H1 (cell line): ENCODE data around the gene COL19A1. TPM values are rescaled to one million over a fixed set of nuclear protein-coding genes. Genes with fewer than 3 reads are reported as not detected.
A peak's percentile ranks its signal among the peaks of the same experiment; 100 is the strongest.

Source experiments
- CTCF ChIA-PET: fragments of 300-600 bp; sonication (Branson Sonifier 250); formaldehyde crosslinking; loops from one replicate; lab custom pipeline; 2021; ENCODE audit not compliant: partially characterized antibody; lab: Charles Lee
- POLR2A ChIA-PET: fragments of 300-600 bp; sonication (Branson Sonifier 250); formaldehyde crosslinking; loops from one replicate; lab custom pipeline; 2021; ENCODE audit warnings: inconsistent platforms; ENCODE audit not compliant: partially characterized antibody; lab: Charles Lee
- DNase-seq, 2 experiments: peaks; one replicate each; pipeline versions ENCODE4 v3.0.0 to v3.0.0-alpha.2; 2010 to 2022; ENCODE audit warnings: low spot score in 2 of 2, low read depth in 1 of 2, mixed read lengths in 1 of 2
- FAIRE-seq: peaks from 2 replicates; lab custom pipeline; 2011; peaks lifted over from hg19 to GRCh38; lab: Jason Lieb, UNC
- H2AFZ ChIP-seq: 2 replicates; pipeline ENCODE4 v1.8.1; 2012; ENCODE audit warnings: low read length, inconsistent platforms
- H2AK5ac ChIP-seq: 2 replicates; pipeline ENCODE4 v1.6.1; 2013; ENCODE audit warnings: low read depth, low read length
- H2BK120ac ChIP-seq: replicated peaks from 2 replicates; pipeline ENCODE3; 2013; ENCODE audit warnings: low read depth, low read length, inconsistent platforms
- H2BK12ac ChIP-seq: 2 replicates; pipeline ENCODE4 v1.6.1; 2013; ENCODE audit warnings: low read depth, low read length
- H2BK15ac ChIP-seq: 2 replicates; pipeline ENCODE4 v1.6.1; 2013; ENCODE audit warnings: low read length
- H2BK20ac ChIP-seq: 2 replicates; pipeline ENCODE4 v1.6.1; 2013; ENCODE audit warnings: low read length
- H2BK5ac ChIP-seq: 2 replicates; pipeline ENCODE4 v1.6.1; 2013; ENCODE audit warnings: low read depth, low read length
- H3K14ac ChIP-seq: 2 replicates; pipeline ENCODE4 v1.6.1; 2013; ENCODE audit warnings: inconsistent platforms; ENCODE audit not compliant: insufficient read length
- H3K18ac ChIP-seq: 2 replicates; pipeline ENCODE4 v1.6.1; 2013; ENCODE audit warnings: low read length; ENCODE audit errors: extremely low read depth
- H3K23ac ChIP-seq: 2 replicates; pipeline ENCODE4 v1.6.1; 2013; ENCODE audit warnings: inconsistent platforms; ENCODE audit not compliant: insufficient read length
- H3K23me2 ChIP-seq: 2 replicates; pipeline ENCODE4 v1.6.1; 2013; ENCODE audit warnings: low read depth, low read length
- H3K27ac ChIP-seq: 2 replicates; pipeline ENCODE4 v1.6.1; 2011; ENCODE audit warnings: low read depth, low read length, inconsistent platforms
- H3K27me3 ChIP-seq, 4 experiments: replicated peaks in 1 of 4; 1 replicate in 1 of 4; 2 replicates in 3 of 4; pipeline versions ENCODE4 v1.6.1 to v1.8.1; 2011 to 2013; ENCODE audit warnings: low read length in 3 of 4, mild to moderate bottlenecking in 3 of 4, inconsistent platforms in 2 of 4, mixed read lengths in 2 of 4, moderate library complexity in 1 of 4; ENCODE audit not compliant: control insufficient read depth in 3 of 4, insufficient read depth in 3 of 4; ENCODE audit errors: extremely low read depth in 1 of 4
- H3K36me3 ChIP-seq, 4 experiments: 2 replicates each; pipeline versions ENCODE4 v1.6.1 to v1.8.1; 2011 to 2013; ENCODE audit warnings: mild to moderate bottlenecking in 4 of 4, low read length in 3 of 4, moderate library complexity in 2 of 4, control low read depth in 1 of 4, inconsistent platforms in 1 of 4; ENCODE audit not compliant: insufficient read depth in 4 of 4, control insufficient read depth in 2 of 4
- H3K4ac ChIP-seq: replicated peaks from 2 replicates; pipeline ENCODE3; 2013; ENCODE audit warnings: low read length, low read depth, mixed read lengths, inconsistent platforms; ENCODE audit not compliant: insufficient read length
- H3K4me1 ChIP-seq, 4 experiments: replicated peaks in 1 of 4; 1 replicate in 1 of 4; 2 replicates in 3 of 4; pipeline versions ENCODE4 v1.6.1 to v1.8.1; 2011 to 2013; ENCODE audit warnings: low read length in 3 of 4, inconsistent platforms in 2 of 4, mixed read lengths in 1 of 4; ENCODE audit not compliant: insufficient read depth in 4 of 4, control insufficient read depth in 3 of 4
- H3K4me2 ChIP-seq, 2 experiments: 2 replicates each; pipeline versions ENCODE4 v1.6.1 to v1.8.1; 2011 to 2013; ENCODE audit warnings: low read depth in 2 of 2, low read length in 2 of 2, control low read depth in 1 of 2, inconsistent platforms in 1 of 2, mild to moderate bottlenecking in 1 of 2; ENCODE audit not compliant: insufficient read depth in 1 of 2
- H3K4me3 ChIP-seq, 4 experiments: fragments of 200-600, 300-600 bp in 1 of 4; sonication (generic), shearing (Covaris generic), sonication (Bioruptor Twin) in 1 of 4; 2 replicates each; pipeline versions ENCODE4 v1.5.1 to v1.8.1; 2011 to 2016; ENCODE audit warnings: low read length in 4 of 4, low read depth in 3 of 4, control low read depth in 2 of 4, inconsistent platforms in 2 of 4, mild to moderate bottlenecking in 2 of 4, mixed read lengths in 1 of 4, moderate library complexity in 1 of 4; ENCODE audit not compliant: insufficient read depth in 2 of 4; ENCODE audit errors: extremely low read depth in 1 of 4
- H3K56ac ChIP-seq: replicated peaks from 2 replicates; pipeline ENCODE3; 2013; ENCODE audit warnings: low read depth, mild to moderate bottlenecking, mixed read lengths, low read length, inconsistent platforms; ENCODE audit not compliant: insufficient read length
- H3K79me1 ChIP-seq: 2 replicates; pipeline ENCODE4 v1.6.1; 2013; ENCODE audit warnings: low read depth, low read length, control low read depth
- H3K79me2 ChIP-seq, 2 experiments: 2 replicates each; pipeline versions ENCODE4 v1.6.1 to v1.8.1; 2012 to 2013; ENCODE audit warnings: low read length in 2 of 2, mild to moderate bottlenecking in 2 of 2, inconsistent platforms in 1 of 2; ENCODE audit not compliant: insufficient read depth in 2 of 2, control insufficient read depth in 1 of 2
- H3K9ac ChIP-seq, 4 experiments: replicated peaks in 1 of 4; 1 replicate in 1 of 4; 2 replicates in 3 of 4; pipeline versions ENCODE4 v1.6.1 to v1.8.1; 2011 to 2013; ENCODE audit warnings: low read depth in 3 of 4, low read length in 3 of 4, control low read depth in 2 of 4, mild to moderate bottlenecking in 2 of 4, moderate library complexity in 2 of 4, inconsistent platforms in 1 of 4; ENCODE audit errors: extremely low read depth in 1 of 4
- H3K9me3 ChIP-seq, 2 experiments: 2 replicates each; pipeline versions ENCODE4 v1.6.1 to v1.8.1; 2012 to 2013; ENCODE audit warnings: mild to moderate bottlenecking in 2 of 2, moderate library complexity in 2 of 2, control low read depth in 1 of 2, inconsistent platforms in 1 of 2, low read depth in 1 of 2, low read length in 1 of 2, mixed read lengths in 1 of 2; ENCODE audit not compliant: insufficient read depth in 2 of 2
- H4K20me1 ChIP-seq, 2 experiments: replicated peaks in 1 of 2; 2 replicates each; pipeline versions ENCODE3 to v1.8.1; 2011 to 2013; ENCODE audit warnings: inconsistent platforms in 2 of 2, low read length in 2 of 2, mild to moderate bottlenecking in 1 of 2; ENCODE audit not compliant: insufficient read depth in 2 of 2, control insufficient read depth in 1 of 2
- H4K5ac ChIP-seq: 2 replicates; pipeline ENCODE4 v1.6.1; 2013; ENCODE audit warnings: low read length, low read depth, mixed read lengths, inconsistent platforms; ENCODE audit not compliant: insufficient read length
- H4K8ac ChIP-seq: 2 replicates; pipeline ENCODE4 v1.8.0; 2013; ENCODE audit warnings: mild to moderate bottlenecking, moderate library complexity, low read length, inconsistent platforms; ENCODE audit not compliant: insufficient read depth; ENCODE audit errors: extremely low read depth
- H4K91ac ChIP-seq: replicated peaks from 2 replicates; pipeline ENCODE3; 2013; ENCODE audit warnings: low read length, mixed read lengths, inconsistent platforms; ENCODE audit not compliant: insufficient read length
- BCL11A ChIP-seq, 2 experiments: IDR thresholded peaks; one replicate each; pipeline ENCODE4 v1.6.1; 2011; ENCODE audit warnings: low read depth in 2 of 2, low read length in 2 of 2, mild to moderate bottlenecking in 2 of 2
- FOSL1 ChIP-seq: IDR thresholded peaks from 2 replicates; pipeline ENCODE4 v1.6.1; 2011; ENCODE audit warnings: mild to moderate bottlenecking, low read depth, low read length, moderate library complexity; ENCODE audit not compliant: insufficient read depth
- JUN ChIP-seq: IDR thresholded peaks from 2 replicates; pipeline ENCODE4 v1.6.1; 2011; ENCODE audit warnings: low read depth, mild to moderate bottlenecking, improper control_type of control experiment, low read length
- RAD21 ChIP-seq, 2 experiments: IDR thresholded peaks in 1 of 2; conservative IDR thresholded peaks in 1 of 2; 2 replicates each; pipeline ENCODE4 v1.6.1; 2011; ENCODE audit warnings: low read depth in 2 of 2, low read length in 2 of 2, improper control_type of control experiment in 1 of 2, inconsistent platforms in 1 of 2, mild to moderate bottlenecking in 1 of 2, moderate library complexity in 1 of 2
- RFX5 ChIP-seq: IDR thresholded peaks from 2 replicates; pipeline ENCODE4 v1.6.1; 2011; ENCODE audit warnings: low read depth, low read length, improper control_type of control experiment, borderline replicate concordance
- RNF2 ChIP-seq: fragments of 200-900, 300-1000 bp; sonication (generic); IDR thresholded peaks from 2 replicates; pipeline ENCODE4 v1.7.1; 2016; ENCODE audit warnings: borderline replicate concordance, low read depth, mild to moderate bottlenecking, antibody characterized with exemption, low read length; ENCODE audit not compliant: poor library complexity, severe bottlenecking; ENCODE audit errors: missing control alignments
- SAP30 ChIP-seq: fragments of 300-600 bp; sonication (generic); IDR thresholded peaks from 2 replicates; pipeline ENCODE4 v1.7.1; 2012; ENCODE audit warnings: low read length, moderate library complexity, mild to moderate bottlenecking, inconsistent platforms; ENCODE audit not compliant: insufficient read depth, insufficient replicate concordance
- SUZ12 ChIP-seq: fragments of 200-600 bp; sonication (generic); IDR thresholded peaks from 2 replicates; pipeline ENCODE4 v1.6.1; 2012; ENCODE audit warnings: mild to moderate bottlenecking, inconsistent platforms, low read length, moderate library complexity, mixed read lengths
- WGBS, 2 experiments: shearing (Covaris generic) in 1 of 2; methylation state at CpG; one replicate each; pipeline versions ENCODE4 v1.1.6 to v1.1.7; 2013 to 2015; ENCODE audit warnings: low lambda C conversion rate in 2 of 2, mixed read lengths in 2 of 2, inconsistent platforms in 1 of 2, low coverage in 1 of 2, missing lambda C conversion rate in 1 of 2; ENCODE audit not compliant: insufficient replicate concordance in 2 of 2, insufficient coverage in 1 of 2, insufficient read length in 1 of 2; ENCODE audit errors: extremely low coverage in 1 of 2, missing lambda C conversion rate in 1 of 2; 5-methylcytosine and 5-hydroxymethylcytosine counted together
- polyA plus RNA-seq, 7 experiments: library from polyadenylated mRNA; depleted of rRNA in 3 of 7; stranded (reverse) in 5 of 7; unstranded in 2 of 7; fragments of >200 nt in 5 of 7; fragments of 200-250 nt in 2 of 7; gene quantifications; 1 replicate in 5 of 7; 2 replicates in 1 of 7; 4 replicates in 1 of 7; pipeline versions ENCODE4 v1.2.1 to v1.2.3, GENCODE V29; 2011 to 2013; ENCODE audit warnings: missing spikeins in 2 of 7, mixed read lengths in 2 of 7
- total RNA-seq: library from RNA; stranded (reverse); fragmentation: NEBNext Ultra II Directional; extraction: Animal tissue kit (Norgen Biotek cat#: 25700); gene quantifications from 2 replicates; pipeline ENCODE4 v1.2.1, GENCODE V29; 2021
- TF ChIP-seq, protein P1 (sequence below), 3 experiments: IDR thresholded peaks; 1 replicate in 2 of 3; 2 replicates in 1 of 3; pipeline versions ENCODE4 v1.5.1 to v1.6.1; 2011; ENCODE audit warnings: low read length in 3 of 3, mild to moderate bottlenecking in 3 of 3, inconsistent platforms in 2 of 3, low read depth in 1 of 3, moderate library complexity in 1 of 3; ENCODE audit not compliant: insufficient read depth in 1 of 3; ENCODE audit errors: control extremely low read depth in 1 of 3
- TF ChIP-seq, protein P2 (sequence below): IDR thresholded peaks from 2 replicates; pipeline ENCODE4 v1.6.1; 2012; ENCODE audit warnings: inconsistent platforms

Gene COL19A1
- total and polyA plus RNA-seq, 2 of the 8 experiments (the other 6 are each of a cell fraction or from before 2014, with no cell fraction given): not detected

DNA sequence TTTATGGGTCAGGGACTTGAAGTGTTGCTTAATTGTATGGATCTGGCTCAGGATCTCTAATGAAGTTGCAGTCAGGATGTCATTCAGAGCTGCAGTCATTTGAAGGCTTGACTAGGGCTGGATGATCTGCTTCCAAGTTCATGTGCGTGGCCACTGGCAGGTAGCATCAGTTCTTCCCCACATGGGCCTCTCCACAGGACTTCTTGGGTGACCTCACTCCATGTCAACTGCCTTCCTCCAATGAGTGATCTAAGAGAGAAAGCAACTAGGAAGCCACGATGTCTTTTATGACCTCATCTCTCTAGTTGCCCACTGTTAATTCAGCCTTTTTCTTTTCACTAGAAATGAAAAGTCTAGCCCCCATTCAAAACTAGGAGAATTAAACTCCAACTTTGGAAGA is 332.4 kb downstream of the COL19A1 start:
- ChIA-PET POLR2A (no interaction called here), CTCF (no interaction called here)
- FAIRE-seq: no peak
- TF ChIP-seq RAD21 (IDR thresholded peaks at IDR 0.05 in 1 of 2, conservative IDR thresholded peaks at IDR 0.05 in 1 of 2; ENCODE audit: low read depth in 2 of 2, low read length in 2 of 2) (no peak), FOSL1 (no peak), RFX5 (no peak), JUN (no peak), RNF2 (no peak), SUZ12 (no peak), SAP30 (no peak), BCL11A (IDR thresholded peaks at IDR 0.05; ENCODE audit: low read depth in 2 of 2, low read length in 2 of 2) (no peak)
- TF ChIP-seq, protein P1, sequence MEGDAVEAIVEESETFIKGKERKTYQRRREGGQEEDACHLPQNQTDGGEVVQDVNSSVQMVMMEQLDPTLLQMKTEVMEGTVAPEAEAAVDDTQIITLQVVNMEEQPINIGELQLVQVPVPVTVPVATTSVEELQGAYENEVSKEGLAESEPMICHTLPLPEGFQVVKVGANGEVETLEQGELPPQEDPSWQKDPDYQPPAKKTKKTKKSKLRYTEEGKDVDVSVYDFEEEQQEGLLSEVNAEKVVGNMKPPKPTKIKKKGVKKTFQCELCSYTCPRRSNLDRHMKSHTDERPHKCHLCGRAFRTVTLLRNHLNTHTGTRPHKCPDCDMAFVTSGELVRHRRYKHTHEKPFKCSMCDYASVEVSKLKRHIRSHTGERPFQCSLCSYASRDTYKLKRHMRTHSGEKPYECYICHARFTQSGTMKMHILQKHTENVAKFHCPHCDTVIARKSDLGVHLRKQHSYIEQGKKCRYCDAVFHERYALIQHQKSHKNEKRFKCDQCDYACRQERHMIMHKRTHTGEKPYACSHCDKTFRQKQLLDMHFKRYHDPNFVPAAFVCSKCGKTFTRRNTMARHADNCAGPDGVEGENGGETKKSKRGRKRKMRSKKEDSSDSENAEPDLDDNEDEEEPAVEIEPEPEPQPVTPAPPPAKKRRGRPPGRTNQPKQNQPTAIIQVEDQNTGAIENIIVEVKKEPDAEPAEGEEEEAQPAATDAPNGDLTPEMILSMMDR (IDR thresholded peaks at IDR 0.05; ENCODE audit: control extremely low read depth in 1 of 3, insufficient read depth in 1 of 3, low read depth in 1 of 3, low read length in 3 of 3): no peak
- TF ChIP-seq, protein P2, sequence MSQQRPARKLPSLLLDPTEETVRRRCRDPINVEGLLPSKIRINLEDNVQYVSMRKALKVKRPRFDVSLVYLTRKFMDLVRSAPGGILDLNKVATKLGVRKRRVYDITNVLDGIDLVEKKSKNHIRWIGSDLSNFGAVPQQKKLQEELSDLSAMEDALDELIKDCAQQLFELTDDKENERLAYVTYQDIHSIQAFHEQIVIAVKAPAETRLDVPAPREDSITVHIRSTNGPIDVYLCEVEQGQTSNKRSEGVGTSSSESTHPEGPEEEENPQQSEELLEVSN: no peak

More for the DNA sequence above, 332.4 kb downstream of the COL19A1 start:
- Histone ChIP-seq H2AFZ (peak overlapping the region; percentile 89; the same call in 1 of the 2 replicates), H3K23ac (no peak overlapping the region), H2AK5ac (no peak overlapping the region), H3K23me2 (no peaks in the 10 kb centered on the region), H2BK5ac (no peak overlapping the region), H2BK20ac (no peak overlapping the region), H2BK120ac (no peak overlapping the region), H3K4me3 (no peak overlapping the region), H3K56ac (no peak overlapping the region), H4K5ac (no peak overlapping the region), H3K4me1 (no peaks in the 10 kb centered on the region; a peak in 3 of 7 replicates), H3K4ac (no peak overlapping the region), H3K79me2 (no peaks in the 10 kb centered on the region), H3K27me3 (no peaks in the 10 kb centered on the region), H3K9ac (no peak overlapping the region), H3K36me3 (no peaks in the 10 kb centered on the region), H3K79me1 (no peaks in the 10 kb centered on the region), H4K91ac (no peak overlapping the region), H4K20me1 (no peaks in the 10 kb centered on the region), H2BK15ac (no peak overlapping the region), H3K18ac (no peak overlapping the region), H2BK12ac (no peak overlapping the region), H4K8ac (no peak overlapping the region), H3K14ac (no peak overlapping the region), H3K27ac (no peak overlapping the region), H3K4me2 (no peak overlapping the region), H3K9me3 (no peaks in the 10 kb centered on the region)
- WGBS, 2 experiments: 91% methylated on average over 2 of the region's 2 CpGs; no CpG with 5 or more reads in 1 of the 2 experiments
- no peak for DNase-seq
